Neural cell (in vitro differentiated cells): ENCODE data around the gene PNPLA7. TPM values are rescaled to one million over a fixed set of nuclear protein-coding genes. Genes with fewer than 3 reads are reported as not detected.

Experiments used
- H2AFZ ChIP-seq: fragments of 200-600, 300-800 bp; sonication (generic), shearing (Covaris generic); 2 replicates; pipeline ENCODE4 v1.6.0; 2014; ENCODE audit warnings: low read depth, mild to moderate bottlenecking, antibody characterized with exemption, low read length, moderate library complexity
- H3F3A ChIP-seq: fragments of 200-600 bp; shearing (Covaris generic); 2 replicates; pipeline ENCODE4 v1.6.1; 2016; ENCODE audit warnings: mild to moderate bottlenecking, moderate library complexity, mixed read lengths, antibody characterized with exemption, low read length; ENCODE audit not compliant: insufficient read depth, poor library complexity, severe bottlenecking
- H3K27ac ChIP-seq: fragments of 200-600, 300-800 bp; sonication (generic), shearing (Covaris generic); 2 replicates; pipeline ENCODE4 v1.5.1; 2014; ENCODE audit warnings: mild to moderate bottlenecking, low read length, moderate library complexity
- H3K27me3 ChIP-seq: fragments of 300-800, 200-600 bp; sonication (generic), shearing (Covaris generic); 2 replicates; pipeline ENCODE4 v1.6.0; 2014; ENCODE audit warnings: mild to moderate bottlenecking, low read depth, low read length, moderate library complexity; ENCODE audit not compliant: insufficient read depth
- H3K36me3 ChIP-seq: fragments of 300-800, 200-600 bp; sonication (generic), shearing (Covaris generic); 2 replicates; pipeline ENCODE4 v1.5.1; 2014; ENCODE audit warnings: mild to moderate bottlenecking, antibody characterized with exemption, low read length, moderate library complexity; ENCODE audit not compliant: insufficient read depth
- H3K4me2 ChIP-seq: fragments of 300-800, 200-600 bp; sonication (generic), shearing (Covaris generic); 2 replicates; pipeline ENCODE4 v1.6.0; 2014; ENCODE audit warnings: mild to moderate bottlenecking, low read length
- H3K4me3 ChIP-seq: fragments of 300-800, 200-600 bp; sonication (generic), shearing (Covaris generic); 2 replicates; pipeline ENCODE4 v1.5.1; 2014; ENCODE audit warnings: mild to moderate bottlenecking, low read length, moderate library complexity
- H3K79me2 ChIP-seq: fragments of 200-600 bp; shearing (Covaris generic); replicated peaks from 2 replicates; pipeline ENCODE4 v1.6.0; 2014; ENCODE audit warnings: mild to moderate bottlenecking, low read length, moderate library complexity; ENCODE audit not compliant: insufficient read depth
- H3K9ac ChIP-seq: fragments of 300-800, 200-600 bp; sonication (generic), shearing (Covaris generic); 2 replicates; pipeline ENCODE4 v1.6.1; 2016; ENCODE audit warnings: mild to moderate bottlenecking, low read length, mixed read lengths
- H3K9me2 ChIP-seq: fragments of 200-600 bp; shearing (Covaris generic); 2 replicates; pipeline ENCODE4 v1.6.1; 2016; ENCODE audit warnings: mild to moderate bottlenecking, low read length, mixed read lengths; ENCODE audit not compliant: insufficient read depth
- H3K9me3 ChIP-seq: fragments of 200-600, 300-800 bp; sonication (generic), shearing (Covaris generic); 2 replicates; pipeline ENCODE4 v1.6.1; 2016; ENCODE audit warnings: mild to moderate bottlenecking, mixed run types, low read length, moderate library complexity, mixed read lengths
- H4K20me1 ChIP-seq: fragments of 200-600 bp; shearing (Covaris generic); 2 replicates; pipeline ENCODE4 v1.6.1; 2016; ENCODE audit warnings: mild to moderate bottlenecking, mixed run types; ENCODE audit not compliant: insufficient read depth
- CTCF ChIP-seq: fragments of 450-650 bp; IDR thresholded peaks from 2 replicates; pipeline ENCODE4 v1.5.1; 2014; ENCODE audit warnings: antibody characterized with exemption, mild to moderate bottlenecking, moderate library complexity; ENCODE audit not compliant: poor library complexity, severe bottlenecking
- EP300 ChIP-seq: fragments of 450-650 bp; conservative IDR thresholded peaks from 2 replicates; pipeline ENCODE4 v1.6.1; 2014; ENCODE audit warnings: antibody characterized with exemption, mild to moderate bottlenecking, moderate library complexity; ENCODE audit not compliant: poor library complexity, severe bottlenecking
- EZH2 ChIP-seq: fragments of 200-600, 300-800 bp; shearing (Covaris generic), sonication (generic); IDR thresholded peaks from 2 replicates; pipeline ENCODE4 v1.6.1; 2014; ENCODE audit warnings: antibody characterized with exemption, low read length, borderline replicate concordance, mild to moderate bottlenecking; ENCODE audit not compliant: insufficient read depth, poor library complexity, severe bottlenecking
- MXI1 ChIP-seq: fragments of 450-650 bp; conservative IDR thresholded peaks from 2 replicates; pipeline ENCODE4 v1.6.1; 2014; ENCODE audit warnings: antibody characterized with exemption, mild to moderate bottlenecking; ENCODE audit not compliant: poor library complexity, severe bottlenecking
- POLR2AphosphoS5 ChIP-seq: IDR thresholded peaks from 2 replicates; pipeline ENCODE4 v1.6.1; 2012
- RAD21 ChIP-seq: fragments of 450-650 bp; conservative IDR thresholded peaks from 2 replicates; pipeline ENCODE4 v1.6.1; 2014; ENCODE audit warnings: antibody characterized with exemption, mild to moderate bottlenecking, moderate library complexity
- REST ChIP-seq: IDR thresholded peaks from 2 replicates; pipeline ENCODE4 v1.6.1; 2012; ENCODE audit warnings: borderline replicate concordance
- SMC3 ChIP-seq: fragments of 450-650 bp; conservative IDR thresholded peaks from 2 replicates; pipeline ENCODE4 v1.6.1; 2014; ENCODE audit warnings: antibody characterized with exemption, mild to moderate bottlenecking, moderate library complexity; ENCODE audit not compliant: poor library complexity
- TAF1 ChIP-seq: IDR thresholded peaks from 2 replicates; pipeline ENCODE4 v1.6.1; 2012; ENCODE audit warnings: low read depth
- polyA plus RNA-seq: library from polyadenylated mRNA; depleted of rRNA; stranded (reverse); fragments of >200 nt; gene quantifications from 2 replicates; pipeline ENCODE4 v1.2.3, GENCODE V29; 2014

PNPLA7 gene
- polyA plus RNA-seq, 1 donor from 2014 or later: 0.72 TPM

- no peaks in the 10 kb centered on the region for H3K27me3 ChIP-seq
- H3F3A ChIP-seq: no peaks in the 10 kb centered on the region
- no peaks in the 10 kb centered on the region for H3K9me3 ChIP-seq
- no peak overlapping the region for H3K27ac ChIP-seq
- no peaks in the 10 kb centered on the region for H4K20me1 ChIP-seq
- TF ChIP-seq POLR2AphosphoS5: no peak
- TF ChIP-seq RAD21: no peak
- TF ChIP-seq MXI1: no peak
- no peak for TF ChIP-seq CTCF
- TF ChIP-seq SMC3: no peak
- no peak for TF ChIP-seq EZH2
- TF ChIP-seq EP300: no peak
- TF ChIP-seq REST: no peak
- TF ChIP-seq TAF1: no peak
- H3K9ac ChIP-seq: no peak overlapping the region
- no peak overlapping the region for H2AFZ ChIP-seq
- H3K9me2 ChIP-seq: no peaks in the 10 kb centered on the region
- H3K36me3 ChIP-seq: no peaks in the 10 kb centered on the region
- no peak overlapping the region for H3K4me2 ChIP-seq
- no peaks in the 10 kb centered on the region for H3K79me2 ChIP-seq
- H3K4me3 ChIP-seq: no peak overlapping the region
These were observed 116.8 kb downstream of the PNPLA7 start for GRCh38 chr9:137433349-137433915.

- H3K9me2 ChIP-seq: no peaks in the 10 kb centered on the region
- no peak overlapping the region for H2AFZ ChIP-seq
- H3K9ac ChIP-seq: no peak overlapping the region
- no peaks in the 10 kb centered on the region for H3K27me3 ChIP-seq
- no peak overlapping the region for H3K4me3 ChIP-seq
- TF ChIP-seq POLR2AphosphoS5: no peak
- no peak for TF ChIP-seq CTCF
- TF ChIP-seq MXI1: no peak
- TF ChIP-seq REST: no peak
- TF ChIP-seq RAD21: no peak
- no peak for TF ChIP-seq EZH2
- no peak for TF ChIP-seq EP300
- TF ChIP-seq TAF1: no peak
- TF ChIP-seq SMC3: no peak
- no peak overlapping the region for H3K4me2 ChIP-seq
- no peaks in the 10 kb centered on the region for H3F3A ChIP-seq
- no peaks in the 10 kb centered on the region for H3K36me3 ChIP-seq
- H3K9me3 ChIP-seq: no peaks in the 10 kb centered on the region
- no peaks in the 10 kb centered on the region for H3K79me2 ChIP-seq
- no peaks in the 10 kb centered on the region for H4K20me1 ChIP-seq
- H3K27ac ChIP-seq: no peak overlapping the region
These were observed 117.4 kb downstream of the PNPLA7 start for GRCh38 chr9:137432687-137433348.
